Measurements from ENCODE around the gene KLHL29.

The KLHL29 gene

GRCh38 chr2:23509596-23510292 lies 124.8 kb downstream of the KLHL29 start:
- no peak for TF ChIP-seq CTCF (IDR thresholded peaks at IDR 0.05; ENCODE audit: low read length, missing control alignments)
- DNase-seq (ENCODE audit: low read depth): no peak
- no peak overlapping the region for H3K4me3 ChIP-seq (replicated peaks; ENCODE audit: low read depth, low read length)

DNA sequence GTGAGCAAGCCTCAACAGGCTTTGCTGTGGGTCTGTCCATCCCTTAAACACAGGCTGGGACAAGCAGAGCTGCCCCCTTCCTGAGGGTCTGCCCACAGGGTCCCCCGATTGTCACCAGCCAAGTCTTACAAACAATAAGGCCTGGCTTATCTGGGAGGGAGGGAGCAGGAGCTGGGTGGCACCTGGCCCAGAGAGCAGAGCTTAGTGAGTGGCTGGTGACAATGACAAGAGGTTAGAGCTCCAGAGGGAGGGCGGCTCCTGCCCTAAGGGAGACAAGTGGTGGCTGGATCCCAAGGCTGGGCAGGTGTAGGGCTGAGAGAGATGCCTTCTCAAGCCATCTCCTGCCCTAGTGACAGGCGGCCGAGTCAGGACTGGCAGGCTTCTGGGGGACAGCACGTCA lies 125.5 kb downstream of the KLHL29 start:
- H3K4me3 ChIP-seq (replicated peaks; ENCODE audit: low read depth, low read length): no peak overlapping the region
- no peak for DNase-seq (ENCODE audit: low read depth)
- no peak for TF ChIP-seq CTCF (IDR thresholded peaks at IDR 0.05; ENCODE audit: low read length, missing control alignments)

DNA sequence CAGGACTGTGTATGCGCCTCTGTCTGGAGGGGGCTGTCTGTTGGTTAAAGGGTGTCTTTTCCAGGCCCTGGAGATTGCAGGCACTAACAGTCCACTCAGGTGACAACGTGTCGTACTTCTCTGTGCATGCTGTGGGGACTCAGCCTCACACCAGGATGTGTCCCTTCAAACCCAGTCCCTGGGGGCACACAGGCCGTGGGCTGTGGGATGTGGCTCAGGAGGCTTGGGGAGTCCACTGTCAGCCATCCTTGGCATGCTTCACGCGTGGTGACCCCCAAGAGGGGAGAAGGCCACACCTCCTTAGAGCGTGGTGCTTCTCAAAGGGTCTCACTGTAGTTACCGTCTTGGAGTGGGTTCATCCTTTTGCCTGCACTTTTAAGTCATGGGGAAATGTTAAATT lies 127.8 kb downstream of the KLHL29 start:
- TF ChIP-seq CTCF (IDR thresholded peaks at IDR 0.05; ENCODE audit: low read length, missing control alignments): no peak
- no peak overlapping the region for H3K4me3 ChIP-seq (replicated peaks; ENCODE audit: low read depth, low read length)
- DNase-seq (ENCODE audit: low read depth): no peak

DNA sequence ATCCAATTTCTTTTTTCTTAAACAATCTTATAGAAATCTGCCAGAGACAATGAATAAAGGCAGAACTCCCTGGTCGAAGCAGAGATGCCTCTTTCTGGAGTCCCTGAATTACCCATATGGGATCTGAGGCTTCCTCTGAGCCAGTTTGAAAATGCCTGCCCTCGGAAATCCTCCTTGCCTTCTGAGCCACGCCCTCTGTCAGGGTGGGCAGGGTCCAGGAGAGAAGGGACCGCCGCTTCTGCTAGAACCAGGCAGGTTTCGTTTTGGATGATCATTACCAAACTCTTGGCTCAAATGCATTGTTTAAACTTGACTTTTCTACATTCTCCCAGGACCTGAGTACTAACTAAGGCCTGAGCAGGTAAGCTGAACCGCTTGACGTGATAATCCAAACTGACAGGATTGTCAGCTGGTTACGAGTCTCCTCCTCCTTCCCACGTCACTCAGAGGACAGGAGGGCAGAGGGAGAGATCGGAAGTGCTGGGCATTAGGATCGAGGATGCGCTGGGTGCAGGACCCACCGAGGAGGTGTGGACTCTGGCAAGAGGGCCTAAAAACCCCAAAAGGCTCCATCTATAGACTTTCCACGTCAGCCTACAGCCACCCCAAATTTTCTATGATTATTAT lies 128.4 kb downstream of the KLHL29 start:
- no peak for TF ChIP-seq CTCF (IDR thresholded peaks at IDR 0.05; ENCODE audit: low read length, missing control alignments)
- no peak overlapping the region for H3K4me3 ChIP-seq (replicated peaks; ENCODE audit: low read depth, low read length)
- DNase-seq (ENCODE audit: low read depth): no peak

GRCh38 chr2:23513872-23514793 lies 129.2 kb downstream of the KLHL29 start:
- no peak for TF ChIP-seq CTCF (IDR thresholded peaks at IDR 0.05; ENCODE audit: low read length, missing control alignments)
- no peak for DNase-seq (ENCODE audit: low read depth)
- no peak overlapping the region for H3K4me3 ChIP-seq (replicated peaks; ENCODE audit: low read depth, low read length)

DNA sequence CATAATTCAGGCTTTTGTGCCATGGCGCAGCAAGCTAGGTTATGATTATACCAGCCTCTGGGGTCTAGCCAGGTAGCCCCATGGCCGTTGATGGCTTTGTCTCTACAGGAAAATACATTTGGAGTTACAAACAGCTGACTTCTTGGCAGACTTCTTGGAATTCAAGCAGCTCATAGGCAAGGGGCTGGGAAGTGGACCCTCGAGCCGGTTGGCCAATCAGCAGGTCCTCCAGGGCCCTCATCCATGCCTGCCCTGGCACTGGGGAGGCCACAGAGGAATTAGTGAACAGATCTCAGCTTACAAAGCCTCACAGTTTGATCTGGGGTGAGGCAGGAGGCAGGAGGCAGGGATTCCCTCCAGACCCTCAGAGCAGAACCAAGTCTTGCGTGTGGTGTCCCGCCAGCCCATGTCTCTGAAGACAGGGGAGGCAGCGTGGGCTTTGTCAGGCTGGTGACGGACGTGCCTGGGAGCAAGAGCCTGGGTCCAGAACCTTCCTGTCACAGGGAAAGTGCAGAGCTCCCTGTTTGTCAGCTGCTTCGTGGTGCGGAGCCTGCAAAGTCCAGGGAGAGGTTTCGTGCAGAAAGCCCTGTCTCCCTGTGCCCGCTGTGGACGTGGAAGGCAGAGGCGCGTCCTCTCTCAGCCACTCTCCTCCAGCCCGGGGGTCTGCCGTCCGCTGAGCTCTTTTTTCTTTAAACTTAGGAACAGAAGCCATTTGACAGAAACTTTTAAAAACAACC lies 131.7 kb downstream of the KLHL29 start:
- no peak for TF ChIP-seq CTCF (IDR thresholded peaks at IDR 0.05; ENCODE audit: low read length, missing control alignments)
- H3K4me3 ChIP-seq (replicated peaks; ENCODE audit: low read depth, low read length): no peak overlapping the region

More for the DNA sequence above, 131.7 kb downstream of the KLHL29 start:
- no peak for DNase-seq (ENCODE audit: low read depth)

Data from fibroblast of pulmonary artery (primary cell).